ENCODE results near the gene TMEM214. TPM values are rescaled to one million over a fixed set of nuclear protein-coding genes. Genes with fewer than 3 reads are reported as not detected.

Gene TMEM214
- total RNA-seq, 2 experiments from 2014 or later: 22.0 to 24.6 TPM

DNA sequence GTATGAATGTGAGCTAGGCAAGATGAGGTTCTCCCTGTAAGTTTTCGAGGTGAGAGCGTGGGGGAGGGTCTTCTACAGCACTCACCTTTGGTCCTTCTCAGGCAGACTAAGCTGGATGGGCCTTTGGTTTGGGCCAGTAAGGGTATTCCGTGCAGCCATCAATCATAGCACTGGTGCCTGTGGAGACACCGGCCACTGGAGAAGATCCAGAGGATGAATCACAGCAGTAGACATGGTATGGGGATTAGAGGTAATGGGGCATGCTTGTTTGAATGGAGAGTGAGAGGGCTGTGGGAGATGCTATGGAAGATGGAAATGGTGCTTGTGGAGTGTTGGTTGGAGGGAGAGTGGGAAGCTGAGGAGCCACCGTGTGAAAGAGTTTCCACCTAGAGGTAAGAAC is 46.2 kb upstream of the TMEM214 start:
- Histone ChIP-seq H3K4me3 (ENCODE audit: low read length) (no peak overlapping the region), H3K36me3 (ENCODE audit: insufficient read depth, low read length) (no peaks in the 10 kb centered on the region), H3K27ac (ENCODE audit: low read depth in 1 of 2, low read length in 2 of 2) (no peak overlapping the region), H3K4me1 (ENCODE audit: insufficient read depth, low read length) (no peaks in the 10 kb centered on the region), H3K27me3 (ENCODE audit: control insufficient read depth in 1 of 2, insufficient read depth in 2 of 2, low read length in 2 of 2) (no peaks in the 10 kb centered on the region), H3K9me3 (ENCODE audit: control insufficient read depth in 1 of 2, insufficient read depth in 1 of 2, low read length in 2 of 2) (no peaks in the 10 kb centered on the region)
- CTCF ChIA-PET: interaction anchor here (0.7 to 1.2 kb wide), 2 partner anchors 9 to 25 kb away, joined by 3 read pairs; no protein-coding TSS in a partner anchor
- Mint-ChIP-seq H3K4me1 (ENCODE audit: low read depth) (no peaks in the 10 kb centered on the region), H3K27ac (no peak overlapping the region), H3K27me3 (no peaks in the 10 kb centered on the region), H3K9me3 (no peaks in the 10 kb centered on the region), H3K36me3 (ENCODE audit: low read depth) (no peaks in the 10 kb centered on the region), H3K4me3 (no peak overlapping the region)
- DNase-seq (no peak), ATAC-seq (ENCODE audit: poor library complexity) (no peak)
- TF ChIP-seq, protein P1, sequence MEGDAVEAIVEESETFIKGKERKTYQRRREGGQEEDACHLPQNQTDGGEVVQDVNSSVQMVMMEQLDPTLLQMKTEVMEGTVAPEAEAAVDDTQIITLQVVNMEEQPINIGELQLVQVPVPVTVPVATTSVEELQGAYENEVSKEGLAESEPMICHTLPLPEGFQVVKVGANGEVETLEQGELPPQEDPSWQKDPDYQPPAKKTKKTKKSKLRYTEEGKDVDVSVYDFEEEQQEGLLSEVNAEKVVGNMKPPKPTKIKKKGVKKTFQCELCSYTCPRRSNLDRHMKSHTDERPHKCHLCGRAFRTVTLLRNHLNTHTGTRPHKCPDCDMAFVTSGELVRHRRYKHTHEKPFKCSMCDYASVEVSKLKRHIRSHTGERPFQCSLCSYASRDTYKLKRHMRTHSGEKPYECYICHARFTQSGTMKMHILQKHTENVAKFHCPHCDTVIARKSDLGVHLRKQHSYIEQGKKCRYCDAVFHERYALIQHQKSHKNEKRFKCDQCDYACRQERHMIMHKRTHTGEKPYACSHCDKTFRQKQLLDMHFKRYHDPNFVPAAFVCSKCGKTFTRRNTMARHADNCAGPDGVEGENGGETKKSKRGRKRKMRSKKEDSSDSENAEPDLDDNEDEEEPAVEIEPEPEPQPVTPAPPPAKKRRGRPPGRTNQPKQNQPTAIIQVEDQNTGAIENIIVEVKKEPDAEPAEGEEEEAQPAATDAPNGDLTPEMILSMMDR (IDR thresholded peaks at IDR 0.05): no peak
- POLR2A ChIA-PET: no interaction called here
- intact Hi-C loops (cut with DNase I, micrococcal nuclease): no loop called here

DNA sequence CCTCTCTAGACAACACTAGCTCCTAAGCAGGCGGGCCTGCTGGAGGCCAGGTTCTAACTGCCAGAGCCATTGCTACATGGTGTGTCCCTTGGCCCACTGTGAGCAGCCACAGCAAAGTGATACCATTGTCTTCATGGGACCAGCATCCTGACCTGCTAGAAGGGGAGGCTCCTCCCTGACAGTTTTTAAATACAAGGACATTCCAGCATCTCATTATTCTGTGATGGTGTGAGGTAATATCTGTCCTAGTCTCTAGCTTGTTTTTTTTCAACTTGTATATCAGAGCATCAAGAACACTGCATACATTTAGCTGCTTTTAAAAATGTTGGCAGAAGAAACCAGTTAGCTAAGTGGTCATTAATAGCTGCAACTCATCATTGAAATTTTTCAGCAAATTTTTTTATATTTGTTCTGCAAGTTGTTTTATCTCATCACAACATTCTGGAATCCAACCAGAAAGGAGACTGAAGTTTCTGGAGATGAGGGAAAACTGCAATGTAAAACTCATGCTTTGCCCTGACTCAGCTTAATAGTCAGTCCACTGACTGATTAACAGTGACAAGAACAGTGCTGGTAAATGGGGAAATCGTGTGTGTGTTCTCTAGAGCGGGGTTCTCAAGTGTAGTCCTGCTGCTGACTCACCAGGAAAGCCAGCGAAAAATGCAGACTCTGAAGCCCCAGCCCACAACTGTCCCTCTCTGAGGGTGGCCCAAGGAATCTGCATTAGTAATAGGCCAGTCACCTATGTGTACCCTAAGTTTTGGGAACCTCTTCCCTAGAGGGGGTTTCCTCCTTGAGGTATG is 44.5 kb upstream of the TMEM214 start:
- Histone ChIP-seq H3K4me1 (ENCODE audit: insufficient read depth, low read length) (no peaks in the 10 kb centered on the region), H3K27ac (ENCODE audit: low read depth in 1 of 2, low read length in 2 of 2) (no peak overlapping the region), H3K9me3 (ENCODE audit: control insufficient read depth in 1 of 2, insufficient read depth in 1 of 2, low read length in 2 of 2) (no peaks in the 10 kb centered on the region), H3K36me3 (ENCODE audit: insufficient read depth, low read length) (no peaks in the 10 kb centered on the region), H3K4me3 (ENCODE audit: low read length) (no peak overlapping the region), H3K27me3 (ENCODE audit: control insufficient read depth in 1 of 2, insufficient read depth in 2 of 2, low read length in 2 of 2) (no peaks in the 10 kb centered on the region)
- ATAC-seq (ENCODE audit: poor library complexity): no peak
- POLR2A ChIA-PET: no interaction called here
- Mint-ChIP-seq H3K36me3 (ENCODE audit: low read depth) (no peaks in the 10 kb centered on the region), H3K27me3 (no peaks in the 10 kb centered on the region), H3K9me3 (no peaks in the 10 kb centered on the region), H3K4me1 (ENCODE audit: low read depth) (no peaks in the 10 kb centered on the region), H3K4me3 (no peak overlapping the region), H3K27ac (no peak overlapping the region)
- DNase-seq: no peak
- TF ChIP-seq, protein P1 (IDR thresholded peaks at IDR 0.05): no peak
- intact Hi-C loops (cut with DNase I, micrococcal nuclease): no loop called here
- CTCF ChIA-PET: interaction anchor here (1.2 kb wide), 2 partner anchors 26 to 29 kb away, joined by 3 read pairs; no protein-coding TSS in a partner anchor

DNA sequence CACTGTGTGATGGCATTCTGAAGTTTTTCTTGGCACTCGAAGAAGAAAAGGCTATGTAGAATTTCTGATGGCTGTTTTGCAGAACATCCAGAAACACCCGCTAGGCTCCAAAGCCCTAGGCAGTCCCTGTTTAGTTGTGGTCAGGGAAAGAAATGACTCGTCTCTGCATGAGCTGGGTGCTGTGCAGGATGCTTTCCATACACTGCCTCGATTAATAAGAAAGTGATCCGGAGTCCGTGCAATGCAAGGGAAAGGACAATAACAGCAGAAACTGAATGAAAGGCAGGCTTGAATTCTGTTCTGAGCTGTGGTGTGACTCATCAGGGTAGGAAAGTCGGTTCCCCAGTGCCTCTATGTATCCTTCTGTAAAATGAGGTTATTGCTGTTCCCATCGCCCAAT is 43.6 kb upstream of the TMEM214 start:
- Histone ChIP-seq H3K27ac (ENCODE audit: low read depth in 1 of 2, low read length in 2 of 2) (no peak overlapping the region), H3K9me3 (ENCODE audit: control insufficient read depth in 1 of 2, insufficient read depth in 1 of 2, low read length in 2 of 2) (no peaks in the 10 kb centered on the region), H3K4me3 (ENCODE audit: low read length) (no peak overlapping the region), H3K4me1 (ENCODE audit: insufficient read depth, low read length) (no peaks in the 10 kb centered on the region), H3K27me3 (ENCODE audit: control insufficient read depth in 1 of 2, insufficient read depth in 2 of 2, low read length in 2 of 2) (no peaks in the 10 kb centered on the region), H3K36me3 (ENCODE audit: insufficient read depth, low read length) (no peaks in the 10 kb centered on the region)
- no peaks in the 10 kb centered on the region for H3K9me3 Mint-ChIP-seq
- no peaks in the 10 kb centered on the region for H3K27me3 Mint-ChIP-seq
- ATAC-seq (ENCODE audit: poor library complexity) (no peak), DNase-seq (no peak)
- no peak overlapping the region for H3K4me3 Mint-ChIP-seq
- H3K36me3 Mint-ChIP-seq (ENCODE audit: low read depth): no peaks in the 10 kb centered on the region
- TF ChIP-seq, protein P1 (IDR thresholded peaks at IDR 0.05): no peak
- POLR2A ChIA-PET: interaction anchor here (0.7 kb wide), 1 partner anchor 22 kb away, joined by 3 read pairs; no protein-coding TSS in a partner anchor
- no peak overlapping the region for H3K27ac Mint-ChIP-seq
- CTCF ChIA-PET: interaction anchor here (1.2 kb wide), 1 partner anchor 28 kb away, joined by 3 read pairs; no protein-coding TSS in a partner anchor
- no peaks in the 10 kb centered on the region for H3K4me1 Mint-ChIP-seq (ENCODE audit: low read depth)
- intact Hi-C loops (cut with DNase I, micrococcal nuclease): no loop called here

Measured in CD4-positive, alpha-beta T cell (primary cell).